ENCODE measurements around the gene SLC17A9. TPM values are rescaled to one million over a fixed set of nuclear protein-coding genes. Genes with fewer than 3 reads are reported as not detected.
A peak's percentile ranks its signal among the peaks of the same experiment; 100 is the strongest.

The SLC17A9 gene
- total RNA-seq, 4 donors from 2014 or later, result 0.31 to 3.9 (median 1.4) TPM

DNA sequence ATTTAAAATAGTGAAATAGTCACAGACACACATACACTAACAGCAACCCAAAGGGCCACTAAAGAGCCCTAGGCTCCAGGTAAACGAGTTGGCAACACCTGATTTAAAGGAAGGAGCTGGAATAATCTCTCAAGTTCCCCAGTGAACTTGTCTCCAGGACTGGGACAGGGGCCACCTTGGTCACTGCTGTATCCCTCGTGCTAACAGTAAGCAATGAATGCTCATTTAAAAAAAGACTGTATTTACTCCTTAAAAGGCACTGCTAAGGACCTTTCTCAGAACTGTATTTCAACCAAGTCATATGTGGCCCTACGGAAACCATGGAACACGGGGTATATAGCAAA, 27.5 kb upstream of the SLC17A9 start:
- peaks cover 64 to 90% (median 74%) of the 10 kb centered on the region in 3 donors for H3K4me1 ChIP-seq
- TF ChIP-seq, protein P1, sequence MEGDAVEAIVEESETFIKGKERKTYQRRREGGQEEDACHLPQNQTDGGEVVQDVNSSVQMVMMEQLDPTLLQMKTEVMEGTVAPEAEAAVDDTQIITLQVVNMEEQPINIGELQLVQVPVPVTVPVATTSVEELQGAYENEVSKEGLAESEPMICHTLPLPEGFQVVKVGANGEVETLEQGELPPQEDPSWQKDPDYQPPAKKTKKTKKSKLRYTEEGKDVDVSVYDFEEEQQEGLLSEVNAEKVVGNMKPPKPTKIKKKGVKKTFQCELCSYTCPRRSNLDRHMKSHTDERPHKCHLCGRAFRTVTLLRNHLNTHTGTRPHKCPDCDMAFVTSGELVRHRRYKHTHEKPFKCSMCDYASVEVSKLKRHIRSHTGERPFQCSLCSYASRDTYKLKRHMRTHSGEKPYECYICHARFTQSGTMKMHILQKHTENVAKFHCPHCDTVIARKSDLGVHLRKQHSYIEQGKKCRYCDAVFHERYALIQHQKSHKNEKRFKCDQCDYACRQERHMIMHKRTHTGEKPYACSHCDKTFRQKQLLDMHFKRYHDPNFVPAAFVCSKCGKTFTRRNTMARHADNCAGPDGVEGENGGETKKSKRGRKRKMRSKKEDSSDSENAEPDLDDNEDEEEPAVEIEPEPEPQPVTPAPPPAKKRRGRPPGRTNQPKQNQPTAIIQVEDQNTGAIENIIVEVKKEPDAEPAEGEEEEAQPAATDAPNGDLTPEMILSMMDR (IDR thresholded peaks at IDR 0.05), result no peak
- TF ChIP-seq POLR2A (IDR thresholded peaks at IDR 0.05), result no peak
- H3K27me3 ChIP-seq, result no peaks in the 10 kb centered on the region
- no peaks in the 10 kb centered on the region for H3K36me3 ChIP-seq
- H3K4me3 ChIP-seq, result peak overlapping the region; percentile 83 to 96 (median 94)
- no peaks in the 10 kb centered on the region for H3K9me3 ChIP-seq
- DNase-seq, result no peak
- intact Hi-C loops (cut with DNase I), result no loop called here
- 0 to 2% methylated on average over 4 of the region's 4 CpGs for whole genome bisulfite sequencing, 2 donors
- H3K27ac ChIP-seq, result peak overlapping the region; percentile 97 to 99 (median 98)

DNA sequence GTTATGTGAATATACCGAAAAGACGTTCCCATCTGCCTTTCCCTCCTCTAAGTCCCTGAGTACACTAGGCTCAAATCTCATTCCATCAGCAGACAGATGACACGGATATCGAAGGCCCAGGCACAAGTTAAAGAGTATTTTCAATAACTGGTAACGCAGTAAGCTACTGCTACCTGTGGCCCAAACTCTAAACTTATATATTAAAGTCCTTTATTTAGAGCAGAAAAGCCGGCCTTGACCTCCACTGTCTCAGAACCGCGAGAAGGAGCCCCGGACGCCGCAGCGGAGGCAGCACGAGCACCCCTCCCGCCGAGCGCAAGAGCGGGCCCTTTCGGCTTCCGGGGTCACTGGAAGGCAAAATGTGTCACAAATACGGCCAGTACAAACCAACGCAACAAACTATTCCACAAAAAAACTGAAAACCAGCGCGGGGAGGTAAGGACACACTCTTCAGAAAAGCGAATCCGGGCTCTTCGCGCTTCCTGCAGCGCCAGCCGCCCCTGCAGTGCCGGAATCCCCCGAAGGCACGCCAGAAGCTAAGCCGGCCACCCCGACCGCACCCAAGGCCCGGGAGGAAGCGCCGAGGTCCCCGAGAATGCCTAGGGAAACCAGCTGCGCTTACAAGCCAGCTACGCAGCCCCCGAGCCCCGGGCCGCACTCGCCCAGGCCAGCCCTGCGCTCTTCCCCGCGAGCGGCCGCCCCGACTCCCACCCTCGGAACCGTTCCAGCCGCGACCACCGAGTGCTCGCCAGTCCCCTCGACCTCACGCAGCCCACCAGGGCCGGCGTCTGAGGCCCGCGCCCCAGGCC, 26.9 kb upstream of the SLC17A9 start:
- intact Hi-C loops (cut with DNase I), result no loop called here
- Histone ChIP-seq H3K4me3 (peak overlapping the region; percentile 83 to 96 (median 94)), H3K36me3 (no peaks in the 10 kb centered on the region), H3K27ac (peak overlapping the region; percentile 97 to 99 (median 98)), H3K9me3 (no peaks in the 10 kb centered on the region), H3K4me1 (peaks cover 61 to 90% (median 70%) of the 10 kb centered on the region in 3 donors), H3K27me3 (no peaks in the 10 kb centered on the region)
- TF ChIP-seq, protein P1 (IDR thresholded peaks at IDR 0.05), result peak in 1 of 6 experiments; percentile 7
- no peak for TF ChIP-seq POLR2A (IDR thresholded peaks at IDR 0.05)
- DNase-seq, result no peak
- 0% methylated on average over 6 to 19 of the region's 63 CpGs for whole genome bisulfite sequencing, 2 donors

DNA sequence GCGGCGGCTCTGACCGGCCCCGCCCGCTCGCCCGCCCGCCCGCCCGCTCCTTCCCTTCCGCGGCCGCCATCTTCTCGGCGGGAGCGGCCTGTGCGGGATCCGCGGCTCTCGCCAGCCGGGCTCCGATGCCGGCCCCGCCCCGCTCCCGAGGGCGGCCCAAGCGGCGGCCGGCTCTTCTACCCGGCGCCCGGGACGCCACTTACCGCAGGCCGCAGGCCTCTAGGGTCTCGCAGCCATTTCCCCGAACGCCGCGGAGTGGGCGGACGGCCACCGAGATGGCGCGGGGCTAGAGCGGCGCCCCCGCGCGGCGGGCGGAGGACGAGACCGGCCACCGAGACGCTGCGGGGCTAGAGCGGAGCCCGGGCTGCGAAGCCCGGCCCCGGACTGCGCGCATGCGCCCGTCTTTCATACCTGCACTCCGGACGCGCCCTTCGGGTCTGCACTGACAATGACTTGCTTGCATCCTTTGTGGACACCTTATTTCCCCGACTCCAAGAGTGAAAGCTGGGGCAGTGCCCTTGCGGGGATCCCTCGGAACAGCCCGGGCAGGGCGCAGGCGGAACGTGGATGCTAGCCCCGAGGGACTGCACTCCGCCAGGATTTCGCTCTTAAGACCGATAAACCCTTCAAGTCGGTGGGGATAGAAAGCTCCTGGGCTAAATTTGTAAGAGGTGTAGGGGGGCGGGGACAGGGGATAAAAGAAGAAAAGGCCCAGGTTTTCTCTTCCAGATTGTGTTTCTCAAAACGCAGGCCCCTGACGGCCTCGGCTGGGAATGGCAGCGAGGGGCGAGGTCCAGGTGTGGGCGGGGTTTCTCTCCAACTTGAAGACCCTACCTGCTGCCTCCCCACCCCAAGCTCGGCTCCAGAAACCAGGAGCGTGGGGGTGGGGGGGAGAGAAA, 26.0 kb upstream of the SLC17A9 start, which contains the start of gene DIDO1:
Gene DIDO1, minus strand, starts transcription at position 277 of the 899 bp plus-strand sequence.
- Histone ChIP-seq H3K9me3 (no peaks in the 10 kb centered on the region), H3K4me1 (peaks cover 53 to 90% (median 62%) of the 10 kb centered on the region in 3 donors), H3K27ac (peak within 1 kb of the TSS; percentile 97 to 99 (median 98)), H3K27me3 (no peaks in the 10 kb centered on the region), H3K36me3 (no peaks in the 10 kb centered on the region), H3K4me3 (peak within 1 kb of the TSS; percentile 83 to 96 (median 94))
- TF ChIP-seq POLR2A (IDR thresholded peaks at IDR 0.05), result peak in 3 of 4 donors; percentile 58 to 89 (median 74)
- TF ChIP-seq, protein P1 (IDR thresholded peaks at IDR 0.05), result peak; percentile 66 to 90 (median 86)
- 0 to 10% methylated on average over 8 to 16 of the region's 92 CpGs for WGBS, 2 donors
- intact Hi-C loops (cut with DNase I), result no loop called here
- DNase-seq, result peak; percentile 60

DNA sequence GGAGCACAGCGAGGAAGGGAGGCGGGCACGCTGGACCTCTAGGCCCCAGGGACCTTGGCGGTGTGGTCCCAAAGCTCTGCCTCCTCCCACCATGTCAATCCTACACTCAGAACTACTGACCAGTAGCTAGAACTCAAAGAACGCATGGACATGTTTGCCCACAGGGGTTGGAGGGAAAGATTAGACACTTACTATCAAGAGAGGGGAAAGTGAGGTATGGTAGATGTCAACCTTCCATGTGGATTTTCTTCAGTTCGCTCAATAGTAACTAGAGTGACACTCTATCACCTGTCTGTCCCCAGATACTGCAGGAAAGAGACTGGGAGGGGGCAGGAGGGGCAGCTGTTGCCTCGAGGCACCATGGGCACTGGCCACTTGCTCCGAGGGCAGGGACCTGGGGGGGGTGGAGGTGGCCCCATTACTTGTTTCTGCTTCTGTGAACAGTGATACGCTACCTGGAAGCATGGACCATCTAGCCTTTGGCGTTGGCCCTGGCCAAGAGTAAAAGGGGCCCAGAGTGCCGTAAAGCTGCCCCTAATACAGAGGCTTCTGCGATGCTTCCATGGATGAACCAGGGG, 25.3 kb upstream of the SLC17A9 start:
- DNase-seq, result no peak

More for the DNA sequence above, 25.3 kb upstream of the SLC17A9 start:
- Histone ChIP-seq H3K27ac (peak overlapping the region; percentile 97 to 99 (median 98)), H3K36me3 (peaks cover 0 to 1% (median 0%) of the 10 kb centered on the region in 3 donors), H3K27me3 (no peaks in the 10 kb centered on the region), H3K4me1 (peaks cover 51 to 82% (median 58%) of the 10 kb centered on the region in 3 donors), H3K9me3 (no peaks in the 10 kb centered on the region), H3K4me3 (peak overlapping the region; percentile 83 to 96 (median 94))
- 56 to 63% methylated on average over 6 to 9 of the region's 12 CpGs for WGBS, 2 donors
- TF ChIP-seq, protein P1 (IDR thresholded peaks at IDR 0.05), result no peak
- TF ChIP-seq POLR2A (IDR thresholded peaks at IDR 0.05), result no peak
- intact Hi-C loops (cut with DNase I), result no loop called here

All from esophagus squamous epithelium (tissue), 5 donors.